GM12892 (cell line): ENCODE data around the gene HMGN1. TPM values are rescaled to one million over a fixed set of nuclear protein-coding genes. Genes with fewer than 3 reads are reported as not detected.
A peak's percentile ranks its signal among the peaks of the same experiment; 100 is the strongest.

Experiments
- DNase-seq: peaks from one replicate; pipeline ENCODE4 v3.0.0; 2011; ENCODE audit not compliant: insufficient read length
- FAIRE-seq: peaks from 2 replicates; lab custom pipeline; 2011; peaks lifted over from hg19 to GRCh38; lab: Jason Lieb, UNC
- POLR2A ChIP-seq: IDR thresholded peaks from 2 replicates; pipeline ENCODE4 v1.6.1; 2011; ENCODE audit warnings: low read depth, low read length, control low read depth
- POLR2AphosphoS5 ChIP-seq: IDR thresholded peaks from 2 replicates; pipeline ENCODE4 v1.6.1; 2011; ENCODE audit warnings: low read depth, low read length, control low read depth
- TAF1 ChIP-seq: IDR thresholded peaks from 2 replicates; pipeline ENCODE4 v1.6.1; 2011; ENCODE audit warnings: low read depth, mild to moderate bottlenecking, control low read depth, low read length, borderline replicate concordance
- polyA plus RNA-seq: library from polyadenylated mRNA; unstranded; fragments of >200 nt; gene quantifications from one replicate; pipeline ENCODE4 v1.2.1, GENCODE V29; 2012; ENCODE audit warnings: missing spikeins, inconsistent platforms; ENCODE audit not compliant: missing spikeins

HMGN1 gene
- 409 TPM for polyA plus RNA-seq

- TF ChIP-seq TAF1 (peak; percentile 67; the same call in 1 of the 2 replicates), POLR2A (peak; percentile 67; the same call in 1 of the 2 replicates), POLR2AphosphoS5 (0 out of 2 replicates have a peak, but pooled peaks have one; percentile 33)
- FAIRE-seq (peak; percentile 53), DNase-seq (peak; percentile 81)
Measured at GRCh38 chr21:39348355-39349210, at the start of gene HMGN1. HMGN1 (minus strand) TSS chr21:39349088; CDS start chr21:39348917, 171 bp downstream.

GRCh38 chr21:39397646-39398385 lies 48.9 kb upstream of the HMGN1 start:
- no peak for TF ChIP-seq POLR2A
- no peak for TF ChIP-seq TAF1
- no peak for TF ChIP-seq POLR2AphosphoS5
- DNase-seq (no peak), FAIRE-seq (no peak)

GRCh38 chr21:39392981-39393380 lies 44.1 kb upstream of the HMGN1 start:
- DNase-seq (no peak), FAIRE-seq (no peak)
- TF ChIP-seq TAF1 (no peak), POLR2AphosphoS5 (no peak), POLR2A (no peak)

- TF ChIP-seq POLR2A (no peak), TAF1 (no peak), POLR2AphosphoS5 (no peak)
- no peak for FAIRE-seq
Measured at GRCh38 chr21:39390212-39390765, 41.4 kb upstream of the HMGN1 start.

GRCh38 chr21:39388811-39389155 lies 39.9 kb upstream of the HMGN1 start:
- TF ChIP-seq TAF1 (no peak), POLR2A (no peak), POLR2AphosphoS5 (no peak)
- DNase-seq (no peak), FAIRE-seq (no peak)

More at GRCh38 chr21:39390212-39390765, 41.4 kb upstream of the HMGN1 start:
- no peak for DNase-seq

GRCh38 chr21:39388038-39388810 lies 39.3 kb upstream of the HMGN1 start:
- TF ChIP-seq POLR2A (peak; percentile 68; the same call in 1 of the 2 replicates), POLR2AphosphoS5 (peak; percentile 67; the same call in 1 of the 2 replicates), TAF1 (no peak)
- peak; percentile 92 for DNase-seq
- peak; percentile 67 for FAIRE-seq

- FAIRE-seq (peak; percentile 63), DNase-seq (peak; percentile 88)
- TF ChIP-seq POLR2A, result no peak
- no peak for TF ChIP-seq TAF1
- TF ChIP-seq POLR2AphosphoS5, result no peak
Measured at GRCh38 chr21:39387461-39388037, 38.7 kb upstream of the HMGN1 start.

GRCh38 chr21:39386899-39387298 lies 38.0 kb upstream of the HMGN1 start:
- DNase-seq (no peak), FAIRE-seq (no peak)
- TF ChIP-seq POLR2AphosphoS5 (no peak), POLR2A (no peak), TAF1 (no peak)

GRCh38 chr21:39386194-39386593 lies 37.3 kb upstream of the HMGN1 start:
- no peak for FAIRE-seq
- no peak for DNase-seq
- TF ChIP-seq TAF1 (no peak), POLR2AphosphoS5 (no peak), POLR2A (no peak)

GRCh38 chr21:39385299-39386145 lies 36.6 kb upstream of the HMGN1 start:
- TF ChIP-seq POLR2AphosphoS5 (no peak), POLR2A (no peak)

More at GRCh38 chr21:39385299-39386145, 36.6 kb upstream of the HMGN1 start:
- DNase-seq, result peak; percentile 59
- FAIRE-seq, result no peak
